WTC11 (cell line): Measurements from ENCODE around the gene GPR153. TPM values are rescaled to one million over a fixed set of nuclear protein-coding genes. Genes with fewer than 3 reads are reported as not detected.

ENCODE experiments used
- ATAC-seq: fragments of 200-7000 bp; cut with Tn5 transposase; 2 replicates; pipeline ENCODE4 v1.10.0; 2021; ENCODE audit warnings: mild to moderate bottlenecking, moderate library complexity
- CTCF ChIA-PET: fragments of 300-600 bp; sonication (Branson Sonifier 250); formaldehyde crosslinking; loops from one replicate; lab custom pipeline; 2021; ENCODE audit warnings: antibody characterized with exemption; lab: Charles Lee
- POLR2A ChIA-PET: fragments of 350-600 bp; sonication (Branson Sonifier 250); formaldehyde crosslinking; loops from one replicate; lab custom pipeline; 2021; ENCODE audit warnings: antibody characterized with exemption; lab: Charles Lee
- DNase-seq: peaks from one replicate; pipeline ENCODE4 v3.0.0; 2021; ENCODE audit warnings: low spot score
- H3K27ac Mint-ChIP-seq: 2 replicates; pipeline ENCODE4 v1.8.0; 2021; ENCODE audit warnings: mixed read lengths
- H3K27me3 Mint-ChIP-seq: 2 replicates; pipeline ENCODE4 v1.8.0; 2021; ENCODE audit warnings: low read depth, mild to moderate bottlenecking, moderate library complexity, mixed read lengths
- H3K36me3 Mint-ChIP-seq: 2 replicates; pipeline ENCODE4 v1.8.0; 2021; ENCODE audit warnings: mixed read lengths
- H3K4me1 Mint-ChIP-seq: 2 replicates; pipeline ENCODE4 v1.8.0; 2022; ENCODE audit warnings: mixed read lengths
- H3K4me3 Mint-ChIP-seq: 2 replicates; pipeline ENCODE4 v1.8.0; 2021; ENCODE audit warnings: mild to moderate bottlenecking, moderate library complexity, mixed read lengths
- H3K9me3 Mint-ChIP-seq: 2 replicates; pipeline ENCODE4 v1.8.0; 2021; ENCODE audit warnings: mixed read lengths
- ARID4B ChIP-seq: sonication (generic); formaldehyde crosslinking; IDR thresholded peaks from 2 replicates; pipeline ENCODE4 v1.8.0; 2023; ENCODE audit warnings: missing genetic modification reagents, mild to moderate bottlenecking, borderline replicate concordance
- E2F1 ChIP-seq: sonication (generic); formaldehyde crosslinking; IDR thresholded peaks from 2 replicates; pipeline ENCODE4 v1.8.0; 2022; ENCODE audit warnings: mild to moderate bottlenecking, missing genetic modification reagents
- E2F5 ChIP-seq: sonication (generic); formaldehyde crosslinking; IDR thresholded peaks from 2 replicates; pipeline ENCODE4 v1.8.1; 2022; ENCODE audit warnings: mild to moderate bottlenecking, moderate library complexity, missing genetic modification reagents
- HMGXB4 ChIP-seq: sonication (generic); formaldehyde crosslinking; IDR thresholded peaks from 2 replicates; pipeline ENCODE4 v1.8.1; 2023; ENCODE audit warnings: mild to moderate bottlenecking, moderate library complexity, missing genetic modification reagents
- IRF1 ChIP-seq: sonication (generic); formaldehyde crosslinking; IDR thresholded peaks from 2 replicates; pipeline ENCODE4 v1.8.0; 2023; ENCODE audit warnings: missing genetic modification reagents
- IRF2 ChIP-seq: sonication (generic); formaldehyde crosslinking; IDR thresholded peaks from 2 replicates; pipeline ENCODE4 v1.8.0; 2022; ENCODE audit warnings: low read depth, missing genetic modification reagents, borderline replicate concordance
- JUN ChIP-seq: sonication (generic); formaldehyde crosslinking; IDR thresholded peaks from 2 replicates; pipeline ENCODE4 v1.8.0; 2023; ENCODE audit warnings: mild to moderate bottlenecking, missing genetic modification reagents
- NFATC4 ChIP-seq: fragments of 250-450 bp; sonication (Bioruptor Pico); IDR thresholded peaks from 2 replicates; pipeline ENCODE4 v1.9.0; 2021; ENCODE audit warnings: mild to moderate bottlenecking
- NR3C1 ChIP-seq: sonication (generic); formaldehyde crosslinking; conservative IDR thresholded peaks from 2 replicates; pipeline ENCODE4 v1.8.1; 2023; ENCODE audit warnings: low read depth, mild to moderate bottlenecking, missing genetic modification reagents
- PRRX2 ChIP-seq: fragments of 250-450 bp; sonication (Bioruptor Pico); IDR thresholded peaks from 2 replicates; pipeline ENCODE4 v1.8.0; 2021; ENCODE audit warnings: mild to moderate bottlenecking
- RELA ChIP-seq: sonication (generic); formaldehyde crosslinking; IDR thresholded peaks from 2 replicates; pipeline ENCODE4 v1.8.1; 2022; ENCODE audit warnings: missing genetic modification reagents, mild to moderate bottlenecking, borderline replicate concordance
- SMAD3 ChIP-seq: sonication (generic); formaldehyde crosslinking; IDR thresholded peaks from 2 replicates; pipeline ENCODE4 v1.8.0; 2022; ENCODE audit warnings: missing genetic modification reagents, mild to moderate bottlenecking, borderline replicate concordance
- SP1 ChIP-seq: sonication (generic); formaldehyde crosslinking; conservative IDR thresholded peaks from 2 replicates; pipeline ENCODE4 v1.8.1; 2022; ENCODE audit warnings: missing genetic modification reagents
- TEAD4 ChIP-seq: sonication (generic); formaldehyde crosslinking; IDR thresholded peaks from 2 replicates; pipeline ENCODE4 v1.8.0; 2022; ENCODE audit warnings: mild to moderate bottlenecking, missing genetic modification reagents
- ZNF281 ChIP-seq: sonication (generic); formaldehyde crosslinking; IDR thresholded peaks from 2 replicates; pipeline ENCODE4 v1.8.0; 2023; ENCODE audit warnings: mild to moderate bottlenecking, missing genetic modification reagents
- ZNF423 ChIP-seq: fragments of 250-450 bp; sonication (Bioruptor Pico); IDR thresholded peaks from 2 replicates; pipeline ENCODE4 v2.1.2; 2022; ENCODE audit warnings: mild to moderate bottlenecking, moderate library complexity
- ZNF671 ChIP-seq: fragments of 250-450 bp; sonication (Bioruptor Pico); IDR thresholded peaks from 2 replicates; pipeline ENCODE4 v1.8.0; 2021; ENCODE audit warnings: mild to moderate bottlenecking
- total RNA-seq: library from RNA; stranded (reverse); gene quantifications from 3 replicates; pipeline ENCODE4 v1.2.3, GENCODE V29; 2021
- TF ChIP-seq, protein P1 (sequence below): sonication (generic); formaldehyde crosslinking; IDR thresholded peaks from 2 replicates; pipeline ENCODE4 v1.8.1; 2022; ENCODE audit warnings: missing genetic modification reagents, borderline replicate concordance
- TF ChIP-seq, protein P2 (sequence below): sonication (generic); formaldehyde crosslinking; conservative IDR thresholded peaks from 2 replicates; pipeline ENCODE4 v1.8.1; 2022; ENCODE audit warnings: mild to moderate bottlenecking, missing genetic modification reagents

Gene GPR153
- total RNA-seq, 1 experiment from 2014 or later, result 13.4 TPM

- TF ChIP-seq TEAD4 (CRISPR knock-in tag) (no peak), IRF2 (CRISPR knock-in tag) (no peak), ARID4B (no peak), NFATC4 (CRISPR knock-in tag) (no peak), IRF1 (no peak), ZNF423 (CRISPR knock-in tag) (no peak), RELA (CRISPR knock-in tag) (no peak), PRRX2 (no peak), NR3C1 (CRISPR knock-in tag) (no peak), SMAD3 (CRISPR knock-in tag) (no peak)
- TF ChIP-seq, protein P1, sequence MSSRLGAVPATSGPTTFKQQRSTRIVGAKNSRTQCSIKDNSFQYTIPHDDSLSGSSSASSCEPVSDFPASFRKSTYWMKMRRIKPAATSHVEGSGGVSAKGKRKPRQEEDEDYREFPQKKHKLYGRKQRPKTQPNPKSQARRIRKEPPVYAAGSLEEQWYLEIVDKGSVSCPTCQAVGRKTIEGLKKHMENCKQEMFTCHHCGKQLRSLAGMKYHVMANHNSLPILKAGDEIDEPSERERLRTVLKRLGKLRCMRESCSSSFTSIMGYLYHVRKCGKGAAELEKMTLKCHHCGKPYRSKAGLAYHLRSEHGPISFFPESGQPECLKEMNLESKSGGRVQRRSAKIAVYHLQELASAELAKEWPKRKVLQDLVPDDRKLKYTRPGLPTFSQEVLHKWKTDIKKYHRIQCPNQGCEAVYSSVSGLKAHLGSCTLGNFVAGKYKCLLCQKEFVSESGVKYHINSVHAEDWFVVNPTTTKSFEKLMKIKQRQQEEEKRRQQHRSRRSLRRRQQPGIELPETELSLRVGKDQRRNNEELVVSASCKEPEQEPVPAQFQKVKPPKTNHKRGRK (CRISPR knock-in tag), result no peak
- TF ChIP-seq, protein P2, sequence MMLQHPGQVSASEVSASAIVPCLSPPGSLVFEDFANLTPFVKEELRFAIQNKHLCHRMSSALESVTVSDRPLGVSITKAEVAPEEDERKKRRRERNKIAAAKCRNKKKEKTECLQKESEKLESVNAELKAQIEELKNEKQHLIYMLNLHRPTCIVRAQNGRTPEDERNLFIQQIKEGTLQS (CRISPR knock-in tag), result no peak
- no peak for ATAC-seq
- no peaks in the 10 kb centered on the region for H3K9me3 Mint-ChIP-seq
- ChIA-PET POLR2A (interaction anchor here (0.7 to 1.5 kb wide), 6 partner anchors 19 to 33 kb away, joined by 3 to 10 read pairs (median 4); partner anchors contain the start of gene ICMT), CTCF (interaction anchor here (0.5 to 10.3 kb wide), 28 partner anchors 9 to 597 kb away, joined by 3 to 489 read pairs (median 5); partner anchors contain the start of genes CHD5, HES2, HES3 and ICMT)
- DNase-seq, result no peak
- no peak overlapping the region for H3K27ac Mint-ChIP-seq
- no peaks in the 10 kb centered on the region for H3K36me3 Mint-ChIP-seq
- H3K27me3 Mint-ChIP-seq, result peaks cover 29% of the 10 kb centered on the region
- H3K4me1 Mint-ChIP-seq, result peaks cover 19% of the 10 kb centered on the region
- peak overlapping the region; percentile 43 for H3K4me3 Mint-ChIP-seq
Measured at GRCh38 chr1:6206520-6206855, 54.4 kb downstream of the GPR153 start.

GRCh38 chr1:6205849-6206519 is 54.9 kb downstream of the GPR153 start, which contains the start of gene RNF207:
Gene RNF207, plus strand, starts transcription at chr1:6206119. Its CDS starts 417 bp downstream, at chr1:6206536.
- Mint-ChIP-seq H3K9me3 (no peaks in the 10 kb centered on the region), H3K4me3 (peak within 1 kb of the TSS; percentile 61), H3K4me1 (peaks cover 24% of the 10 kb centered on the region), H3K27ac (0 out of 2 replicates have a peak within 1 kb of the TSS, but pooled peaks have one; percentile 45), H3K36me3 (no peaks in the 10 kb centered on the region), H3K27me3 (peaks cover 29% of the 10 kb centered on the region)
- DNase-seq, result peak; percentile 83
- POLR2A ChIA-PET, result interaction anchor here (0.7 to 1.5 kb wide), 6 partner anchors 19 to 33 kb away, joined by 3 to 10 read pairs (median 4); partner anchors contain the start of gene ICMT
- ATAC-seq, result peak; percentile 60
- CTCF ChIA-PET, result interaction anchor here (0.5 to 10.3 kb wide), 33 partner anchors 9 to 598 kb away, joined by 3 to 489 read pairs (median 5); partner anchors contain the start of genes CHD5, HES2, HES3 and ICMT
- TF ChIP-seq E2F1 (CRISPR knock-in tag), result 0 out of 2 replicates have a peak, but pooled peaks have one; percentile 24
- no peak for TF ChIP-seq SMAD3 (CRISPR knock-in tag)
- TF ChIP-seq ZNF671, result no peak
- TF ChIP-seq E2F5 (CRISPR knock-in tag), result 0 out of 2 replicates have a peak, but pooled peaks have one; percentile 31
- TF ChIP-seq JUN, result 0 out of 2 replicates have a peak, but pooled peaks have one; percentile 32
- TF ChIP-seq ZNF423 (CRISPR knock-in tag), result peak; percentile 7; the same call in 1 of the 2 replicates
- peak; percentile 58; the same call in 1 of the 2 replicates for TF ChIP-seq ZNF281 (CRISPR knock-in tag)
- TF ChIP-seq TEAD4 (CRISPR knock-in tag), result peak; percentile 68; the same call in 1 of the 2 replicates
- TF ChIP-seq SP1 (CRISPR knock-in tag), result 0 out of 2 replicates have a peak, but pooled peaks have one; percentile 48
- peak; percentile 69; the same call in 1 of the 2 replicates for TF ChIP-seq HMGXB4
